HEK293 (cell line): ENCODE data around the gene MED29.
A peak's percentile ranks its signal among the peaks of the same experiment; 100 is the strongest.

Experiments
- HOXC10 ChIP-seq: sonication (generic); formaldehyde crosslinking; IDR thresholded peaks from 2 replicates; pipeline ENCODE4 v1.8.1; 2023; ENCODE audit warnings: mild to moderate bottlenecking, missing genetic modification reagents
- SETDB1 ChIP-seq: IDR thresholded peaks from one replicate; pipeline ENCODE4 v1.6.1; 2017; ENCODE audit warnings: mild to moderate bottlenecking, low read length, moderate library complexity, mixed read lengths; ENCODE audit not compliant: insufficient read length
- SP2 ChIP-seq: fragments of 450-650 bp; formaldehyde crosslinking; IDR thresholded peaks from 2 replicates; pipeline ENCODE4 v1.5.1; 2016; ENCODE audit warnings: missing biosample characterization, missing genetic modification characterization
- SP3 ChIP-seq: fragments of 450-650 bp; formaldehyde crosslinking; IDR thresholded peaks from 2 replicates; pipeline ENCODE4 v1.5.1; 2016; ENCODE audit warnings: missing biosample characterization, missing genetic modification characterization
- YY2 ChIP-seq: fragments of 450-650 bp; formaldehyde crosslinking; IDR thresholded peaks from 2 replicates; pipeline ENCODE4 v1.5.1; 2016; ENCODE audit warnings: missing biosample characterization, missing genetic modification characterization
- ZBTB1 ChIP-seq: fragments of 450-650 bp; formaldehyde crosslinking; IDR thresholded peaks from 2 replicates; pipeline ENCODE4 v1.5.1; 2016; ENCODE audit warnings: missing biosample characterization, missing genetic modification characterization
- ZBTB10 ChIP-seq: fragments of 450-650 bp; formaldehyde crosslinking; IDR thresholded peaks from 2 replicates; pipeline ENCODE4 v1.5.1; 2016; ENCODE audit warnings: missing biosample characterization, missing genetic modification characterization
- ZBTB26 ChIP-seq: fragments of 450-650 bp; formaldehyde crosslinking; optimal IDR thresholded peaks from 2 replicates; pipeline ENCODE3; 2016; ENCODE audit warnings: missing biosample characterization, mild to moderate bottlenecking, missing genetic modification characterization
- ZBTB49 ChIP-seq: fragments of 450-650 bp; formaldehyde crosslinking; IDR thresholded peaks from 2 replicates; pipeline ENCODE4 v1.5.1; 2016; ENCODE audit warnings: missing biosample characterization, missing genetic modification characterization, low read depth
- ZEB2 ChIP-seq: fragments of 450-650 bp; formaldehyde crosslinking; IDR thresholded peaks from 2 replicates; pipeline ENCODE4 v1.5.1; 2016; ENCODE audit warnings: missing biosample characterization, missing genetic modification characterization
- ZFP41 ChIP-seq: fragments of 450-650 bp; formaldehyde crosslinking; IDR thresholded peaks from 2 replicates; pipeline ENCODE4 v1.5.1; 2016; ENCODE audit warnings: missing biosample characterization, missing genetic modification characterization, borderline replicate concordance
- ZNF138 ChIP-seq: fragments of 450-650 bp; formaldehyde crosslinking; IDR thresholded peaks from 2 replicates; pipeline ENCODE4 v1.5.1; 2016; ENCODE audit warnings: missing biosample characterization, missing genetic modification characterization, borderline replicate concordance
- ZNF157 ChIP-seq: fragments of 450-650 bp; formaldehyde crosslinking; IDR thresholded peaks from 2 replicates; pipeline ENCODE4 v1.5.1; 2016; ENCODE audit warnings: missing biosample characterization, missing genetic modification characterization
- ZNF211 ChIP-seq: fragments of 450-650 bp; formaldehyde crosslinking; IDR thresholded peaks from 2 replicates; pipeline ENCODE4 v1.5.1; 2016; ENCODE audit warnings: low read depth, missing biosample characterization, missing genetic modification characterization
- ZNF324 ChIP-seq: fragments of 450-650 bp; formaldehyde crosslinking; IDR thresholded peaks from 2 replicates; pipeline ENCODE4 v1.5.1; 2016; ENCODE audit warnings: missing biosample characterization, missing genetic modification characterization
- ZNF335 ChIP-seq: fragments of 450-650 bp; formaldehyde crosslinking; conservative IDR thresholded peaks from 2 replicates; pipeline ENCODE4 v1.5.1; 2016; ENCODE audit warnings: missing biosample characterization, missing genetic modification characterization
- ZNF354C ChIP-seq: fragments of 450-650 bp; formaldehyde crosslinking; IDR thresholded peaks from 2 replicates; pipeline ENCODE4 v1.5.1; 2016; ENCODE audit warnings: missing biosample characterization, missing genetic modification characterization, low read depth, borderline replicate concordance
- ZNF404 ChIP-seq: fragments of 450-650 bp; formaldehyde crosslinking; IDR thresholded peaks from 2 replicates; pipeline ENCODE4 v1.5.1; 2017; ENCODE audit warnings: missing biosample characterization, missing genetic modification characterization
- ZNF529 ChIP-seq: fragments of 450-650 bp; formaldehyde crosslinking; IDR thresholded peaks from 2 replicates; pipeline ENCODE4 v1.5.1; 2017; ENCODE audit warnings: missing genetic modification characterization, missing biosample characterization; ENCODE audit not compliant: insufficient replicate concordance
- ZNF544 ChIP-seq: fragments of 450-650 bp; formaldehyde crosslinking; IDR thresholded peaks from 2 replicates; pipeline ENCODE4 v1.5.0; 2017; ENCODE audit warnings: missing biosample characterization, missing genetic modification characterization
- ZNF561 ChIP-seq: fragments of 450-650 bp; IDR thresholded peaks from 2 replicates; pipeline ENCODE4 v1.5.1; 2018; ENCODE audit warnings: missing biosample characterization, missing genetic modification characterization, borderline replicate concordance
- ZNF585B ChIP-seq: fragments of 450-650 bp; formaldehyde crosslinking; IDR thresholded peaks from 2 replicates; pipeline ENCODE4 v1.5.1; 2016; ENCODE audit warnings: missing biosample characterization, missing genetic modification characterization
- ZNF596 ChIP-seq: fragments of 450-650 bp; IDR thresholded peaks from 2 replicates; pipeline ENCODE4 v1.5.0; 2018; ENCODE audit warnings: missing biosample characterization, mild to moderate bottlenecking, missing genetic modification characterization, moderate library complexity
- ZNF624 ChIP-seq: fragments of 450-650 bp; formaldehyde crosslinking; IDR thresholded peaks from 2 replicates; pipeline ENCODE4 v1.5.1; 2017; ENCODE audit warnings: missing biosample characterization, missing genetic modification characterization
- ZNF629 ChIP-seq: fragments of 450-650 bp; formaldehyde crosslinking; IDR thresholded peaks from 2 replicates; pipeline ENCODE4 v1.5.1; 2017; ENCODE audit warnings: missing biosample characterization, missing genetic modification characterization
- ZNF658 ChIP-seq: fragments of 450-650 bp; formaldehyde crosslinking; IDR thresholded peaks from 2 replicates; pipeline ENCODE4; 2016; ENCODE audit warnings: missing biosample characterization, missing genetic modification characterization
- ZNF704 ChIP-seq: fragments of 450-650 bp; formaldehyde crosslinking; IDR thresholded peaks from 2 replicates; pipeline ENCODE4 v1.5.1; 2016; ENCODE audit warnings: missing biosample characterization, missing genetic modification characterization
- ZNF843 ChIP-seq: fragments of 450-650 bp; formaldehyde crosslinking; IDR thresholded peaks from 2 replicates; pipeline ENCODE4 v1.5.1; 2016; ENCODE audit warnings: missing biosample characterization, missing genetic modification characterization
- ZSCAN16 ChIP-seq: fragments of 450-650 bp; formaldehyde crosslinking; IDR thresholded peaks from 2 replicates; pipeline ENCODE4 v1.5.1; 2016; ENCODE audit warnings: missing biosample characterization, missing genetic modification characterization
- ZSCAN23 ChIP-seq: fragments of 450-650 bp; formaldehyde crosslinking; IDR thresholded peaks from 2 replicates; pipeline ENCODE4 v1.5.1; 2016; ENCODE audit warnings: missing biosample characterization, missing genetic modification characterization
- ZSCAN30 ChIP-seq: fragments of 450-650 bp; IDR thresholded peaks from 2 replicates; pipeline ENCODE4 v1.5.1; 2018; ENCODE audit warnings: missing biosample characterization, mild to moderate bottlenecking, missing genetic modification characterization, moderate library complexity
- ZSCAN5A ChIP-seq: fragments of 450-650 bp; formaldehyde crosslinking; IDR thresholded peaks from 2 replicates; pipeline ENCODE4 v1.5.1; 2016; ENCODE audit warnings: missing biosample characterization, missing genetic modification characterization

MED29 gene

GRCh38 chr19:39397360-39398296, 6.5 kb downstream of the MED29 start (continued):
- peak; percentile 81; the same call in 1 of the 2 replicates for TF ChIP-seq ZNF324
- TF ChIP-seq ZNF354C = no peak
- no peak for TF ChIP-seq ZNF624
- no peak for TF ChIP-seq ZNF704
- TF ChIP-seq ZNF658 (tag by site-specific recombination) = no peak
- TF ChIP-seq ZSCAN16 (tag by site-specific recombination) = no peak
- peak; percentile 55 for TF ChIP-seq ZBTB10 (tag by site-specific recombination)
- no peak for TF ChIP-seq ZBTB49 (tag by site-specific recombination)
- TF ChIP-seq ZBTB26 (tag by site-specific recombination) = peak; percentile 36
- TF ChIP-seq ZBTB1 (tag by site-specific recombination) = no peak
- no peak; the same call in 1 of the 2 replicates for TF ChIP-seq ZNF561 (tag by site-specific recombination)
- no peak for TF ChIP-seq YY2
- TF ChIP-seq ZNF404 (tag by site-specific recombination) = no peak
- TF ChIP-seq ZNF335 (tag by site-specific recombination) = peak; percentile 63
- no peak for TF ChIP-seq ZNF585B (tag by site-specific recombination)
- no peak for TF ChIP-seq ZNF529 (tag by site-specific recombination)
- TF ChIP-seq SP3 (tag by site-specific recombination) = peak; percentile 42; the same call in 1 of the 2 replicates
- TF ChIP-seq ZEB2 (tag by site-specific recombination) = peak; percentile 78
- TF ChIP-seq ZSCAN30 (tag by site-specific recombination) = peak; percentile 97
- TF ChIP-seq ZFP41 (tag by site-specific recombination) = no peak
- TF ChIP-seq ZNF596 (tag by site-specific recombination) = no peak
- no peak for TF ChIP-seq ZNF544
- TF ChIP-seq SETDB1 = no peak
- TF ChIP-seq ZNF843 (tag by site-specific recombination) = peak; percentile 60; the same call in 1 of the 2 replicates
- no peak for TF ChIP-seq ZNF138 (tag by site-specific recombination)
- TF ChIP-seq ZNF211 (tag by site-specific recombination) = no peak
- TF ChIP-seq SP2 (tag by site-specific recombination) = no peak
- no peak for TF ChIP-seq HOXC10 (CRISPR knock-in tag)
- no peak for TF ChIP-seq ZSCAN23
- no peak for TF ChIP-seq ZNF157 (tag by site-specific recombination)
- 0 out of 2 replicates have a peak, but pooled peaks have one; percentile 37 for TF ChIP-seq ZSCAN5A (tag by site-specific recombination)
- TF ChIP-seq ZNF629 (tag by site-specific recombination) = peak; percentile 63
